ENCODE measurements around the gene HGFAC. TPM values are rescaled to one million over a fixed set of nuclear protein-coding genes. Genes with fewer than 3 reads are reported as not detected.

HGFAC gene
- total RNA-seq, 1 donor from 2014 or later = 1.2 TPM

DNA sequence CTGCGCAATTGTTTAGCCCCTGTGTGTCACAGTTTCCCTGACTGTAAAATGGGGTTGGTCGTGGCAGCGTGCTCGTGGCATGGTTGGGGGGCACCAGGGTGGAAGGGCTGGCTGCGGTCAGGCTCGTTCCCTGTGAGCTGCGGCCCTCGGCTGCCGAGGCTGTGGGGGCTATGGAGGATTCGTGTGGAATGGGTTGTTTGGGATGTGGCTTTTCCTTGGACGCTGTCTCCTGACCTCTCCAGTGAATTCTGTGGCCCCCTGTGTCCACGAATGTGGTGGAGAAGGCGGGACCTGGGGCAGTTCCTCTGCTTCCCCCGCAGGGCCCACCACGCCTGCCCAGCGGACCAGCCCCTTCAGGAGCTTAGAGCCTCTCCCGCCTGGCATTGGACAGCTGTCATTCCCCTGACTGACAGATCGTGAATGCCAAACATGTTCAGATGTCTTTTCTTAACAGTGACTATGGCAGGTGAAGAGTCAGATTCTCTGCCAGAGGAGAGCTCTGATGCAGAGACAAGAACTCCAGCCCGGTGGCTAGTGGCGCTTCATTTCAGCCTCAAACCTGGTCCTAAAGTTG is 17.2 kb upstream of the HGFAC start:
- H3K27ac ChIP-seq = no peak overlapping the region
- TF ChIP-seq, protein P1, sequence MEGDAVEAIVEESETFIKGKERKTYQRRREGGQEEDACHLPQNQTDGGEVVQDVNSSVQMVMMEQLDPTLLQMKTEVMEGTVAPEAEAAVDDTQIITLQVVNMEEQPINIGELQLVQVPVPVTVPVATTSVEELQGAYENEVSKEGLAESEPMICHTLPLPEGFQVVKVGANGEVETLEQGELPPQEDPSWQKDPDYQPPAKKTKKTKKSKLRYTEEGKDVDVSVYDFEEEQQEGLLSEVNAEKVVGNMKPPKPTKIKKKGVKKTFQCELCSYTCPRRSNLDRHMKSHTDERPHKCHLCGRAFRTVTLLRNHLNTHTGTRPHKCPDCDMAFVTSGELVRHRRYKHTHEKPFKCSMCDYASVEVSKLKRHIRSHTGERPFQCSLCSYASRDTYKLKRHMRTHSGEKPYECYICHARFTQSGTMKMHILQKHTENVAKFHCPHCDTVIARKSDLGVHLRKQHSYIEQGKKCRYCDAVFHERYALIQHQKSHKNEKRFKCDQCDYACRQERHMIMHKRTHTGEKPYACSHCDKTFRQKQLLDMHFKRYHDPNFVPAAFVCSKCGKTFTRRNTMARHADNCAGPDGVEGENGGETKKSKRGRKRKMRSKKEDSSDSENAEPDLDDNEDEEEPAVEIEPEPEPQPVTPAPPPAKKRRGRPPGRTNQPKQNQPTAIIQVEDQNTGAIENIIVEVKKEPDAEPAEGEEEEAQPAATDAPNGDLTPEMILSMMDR (IDR thresholded peaks at IDR 0.05) = no peak
- H3K9me3 ChIP-seq = no peaks in the 10 kb centered on the region
- no peak for ATAC-seq
- no peaks in the 10 kb centered on the region for H3K27me3 ChIP-seq
- peaks cover 74% of the 10 kb centered on the region for H3K36me3 ChIP-seq
- DNase-seq = no peak
- H3K4me1 ChIP-seq = no peaks in the 10 kb centered on the region
- no peak overlapping the region for H3K4me3 ChIP-seq
- intact Hi-C loops (cut with DNase I) = no loop called here

DNA sequence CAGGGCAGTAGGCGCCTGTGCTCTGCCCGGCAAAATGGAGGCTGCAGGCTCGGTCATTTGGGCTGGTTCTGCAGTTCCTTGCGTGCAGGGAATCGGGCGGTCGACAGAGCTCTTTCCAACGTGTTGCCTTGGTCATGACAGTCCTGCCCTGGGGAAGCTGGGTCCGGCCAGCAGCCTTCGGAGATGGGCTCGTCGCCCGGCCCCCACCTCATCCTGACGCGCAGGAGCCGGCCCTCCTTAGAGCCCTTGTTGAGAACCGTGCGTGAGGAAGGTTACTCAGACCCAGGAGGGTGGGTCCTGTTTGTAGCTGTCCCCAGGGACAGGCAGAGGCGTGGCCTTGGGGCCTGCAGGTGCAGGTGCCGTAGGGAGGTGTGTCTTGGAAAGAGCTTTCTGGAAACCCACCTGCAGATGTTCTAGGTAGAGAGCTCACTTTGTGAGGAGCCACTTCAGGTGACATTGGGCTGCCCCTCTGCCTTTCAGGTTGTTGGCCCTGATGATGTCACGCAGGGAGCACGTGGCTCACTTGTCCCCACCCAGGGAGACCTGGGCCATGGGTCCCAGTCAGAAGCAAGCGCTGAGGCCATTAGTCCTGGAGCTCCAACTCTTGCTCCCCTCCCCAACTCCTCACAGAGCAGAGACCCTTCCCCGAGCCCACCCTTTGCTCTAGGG is 15.2 kb upstream of the HGFAC start:
- no peaks in the 10 kb centered on the region for H3K27me3 ChIP-seq
- TF ChIP-seq, protein P1 (IDR thresholded peaks at IDR 0.05) = no peak
- no peaks in the 10 kb centered on the region for H3K4me1 ChIP-seq
- H3K4me3 ChIP-seq = no peak overlapping the region
- H3K36me3 ChIP-seq = peaks cover 72% of the 10 kb centered on the region
- H3K9me3 ChIP-seq = no peaks in the 10 kb centered on the region
- no peak for ATAC-seq
- intact Hi-C loops (cut with DNase I) = no loop called here
- DNase-seq = no peak
- no peak overlapping the region for H3K27ac ChIP-seq

DNA sequence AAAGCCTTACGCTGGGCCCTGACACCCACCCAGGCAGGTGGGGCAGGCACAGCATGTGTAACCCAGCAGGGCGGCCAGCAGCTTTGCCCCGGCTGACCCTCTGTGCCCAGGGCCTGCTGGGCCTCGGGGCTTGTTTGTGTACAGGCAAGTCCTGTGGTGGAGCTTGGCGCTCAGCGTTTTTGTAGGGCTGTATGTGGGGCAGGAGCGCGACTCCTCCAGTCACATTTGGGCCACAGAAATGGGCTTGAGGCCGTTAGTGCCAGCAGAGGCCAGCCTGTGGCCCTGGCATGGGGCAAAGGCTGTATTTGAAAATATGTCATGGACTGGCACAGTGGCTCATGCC is 14.7 kb upstream of the HGFAC start:
- Histone ChIP-seq H3K4me3 (no peak overlapping the region), H3K4me1 (no peaks in the 10 kb centered on the region), H3K36me3 (peaks cover 76% of the 10 kb centered on the region), H3K27me3 (no peaks in the 10 kb centered on the region), H3K27ac (no peak overlapping the region), H3K9me3 (no peaks in the 10 kb centered on the region)
- TF ChIP-seq, protein P1 (IDR thresholded peaks at IDR 0.05) = no peak
- DNase-seq = no peak
- ATAC-seq = no peak
- intact Hi-C loops (cut with DNase I) = no loop called here

DNA sequence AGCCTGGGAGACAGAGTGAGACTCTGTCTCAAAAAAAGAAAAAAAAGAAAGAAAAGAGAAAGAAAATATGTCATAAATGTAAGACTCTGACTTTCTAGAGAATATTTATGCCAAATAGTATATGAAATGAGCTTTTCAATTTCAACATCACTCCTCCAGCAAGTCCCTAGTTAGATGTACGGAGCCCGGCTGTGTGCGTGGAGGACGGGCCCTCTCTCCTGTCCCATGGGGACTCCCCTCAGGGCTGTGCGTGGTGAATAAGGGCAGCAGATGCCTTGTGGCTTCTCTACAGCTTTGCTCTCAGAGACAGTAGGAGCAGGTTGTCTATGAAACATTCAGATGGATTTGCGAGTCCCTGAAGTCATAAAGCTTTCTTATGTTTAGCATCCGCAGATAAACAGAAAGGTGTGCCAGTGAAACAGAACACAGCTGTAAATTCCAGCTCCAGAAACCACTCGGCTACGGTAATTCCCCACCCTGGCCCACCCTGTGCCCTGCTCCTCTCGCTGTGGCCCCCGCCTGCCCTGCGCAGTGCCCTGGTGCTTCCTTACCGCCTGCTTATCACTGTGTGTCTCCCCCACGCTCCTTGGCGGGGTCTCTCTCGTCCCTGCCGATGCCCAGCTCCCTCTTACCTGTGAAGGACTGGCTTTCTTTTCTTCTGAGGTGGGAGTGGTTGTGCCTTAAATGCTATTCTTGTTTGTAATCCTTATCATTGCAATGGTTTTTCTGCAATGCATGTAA is 13.9 kb upstream of the HGFAC start:
- H3K27ac ChIP-seq = no peak overlapping the region
- ATAC-seq = no peak
- no peaks in the 10 kb centered on the region for H3K9me3 ChIP-seq
- no peaks in the 10 kb centered on the region for H3K27me3 ChIP-seq
- intact Hi-C loops (cut with DNase I) = no loop called here
- no peaks in the 10 kb centered on the region for H3K4me1 ChIP-seq
- DNase-seq = no peak
- peaks cover 68% of the 10 kb centered on the region for H3K36me3 ChIP-seq
- H3K4me3 ChIP-seq = no peak overlapping the region
- TF ChIP-seq, protein P1 (IDR thresholded peaks at IDR 0.05) = no peak

DNA sequence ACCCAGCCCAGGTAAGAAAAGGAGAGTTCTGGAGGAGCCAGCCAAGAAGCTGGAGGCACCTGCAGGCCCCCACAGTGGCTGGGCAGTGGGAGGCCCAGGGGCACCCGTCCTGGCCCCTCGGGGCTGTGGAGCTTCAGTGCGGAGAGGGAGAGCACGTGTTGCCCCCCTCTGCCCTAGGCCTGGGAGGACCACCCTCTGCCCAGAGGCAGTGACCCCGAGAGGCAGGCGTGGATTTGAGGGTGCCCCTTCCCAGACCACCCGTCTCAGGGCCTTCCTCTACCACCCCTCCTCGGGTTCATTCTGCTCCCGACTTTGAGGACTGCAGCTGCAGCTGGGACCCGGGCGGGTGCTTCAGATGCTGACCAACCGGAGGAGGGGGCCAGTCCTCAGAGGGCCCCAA is 12.1 kb upstream of the HGFAC start:
- DNase-seq = no peak

More for the DNA sequence above, 12.1 kb upstream of the HGFAC start:
- TF ChIP-seq, protein P1 (IDR thresholded peaks at IDR 0.05) = no peak
- intact Hi-C loops (cut with DNase I) = loop anchor here (10.0 kb wide), 1 partner anchor 235 kb away; no protein-coding TSS in a partner anchor
- no peaks in the 10 kb centered on the region for H3K9me3 ChIP-seq
- no peak overlapping the region for H3K4me3 ChIP-seq
- no peak overlapping the region for H3K27ac ChIP-seq
- H3K4me1 ChIP-seq = no peaks in the 10 kb centered on the region
- no peak for ATAC-seq
- H3K27me3 ChIP-seq = no peaks in the 10 kb centered on the region
- peaks cover 52% of the 10 kb centered on the region for H3K36me3 ChIP-seq
